GM18498 (cell line): Measurements from ENCODE around the gene TNP2.
"Not testable (repeated sequence)": the region's sequence is repeated elsewhere in the genome, so short reads cannot be mapped to it uniquely, and the experiment has no call there.

ENCODE experiments used
- ATAC-seq: cut with Tn5 transposase; IDR thresholded peaks from one replicate; pipeline ENCODE4 v1.9.1; 2021; ENCODE audit warnings: mild to moderate bottlenecking, moderate library complexity; ENCODE audit not compliant: unreplicated experiment

TNP2 gene

GRCh38 chr16:11225677-11226549, 43.2 kb downstream of the TNP2 start:
- peak; percentile 6 for ATAC-seq

GRCh38 chr16:11224894-11225676, 44.0 kb downstream of the TNP2 start:
- ATAC-seq, result peak; percentile 85

GRCh38 chr16:11224096-11224893, 44.8 kb downstream of the TNP2 start:
- peak; percentile 31 for ATAC-seq

GRCh38 chr16:11220507-11220906, 48.6 kb downstream of the TNP2 start:
- ATAC-seq, result not testable (repeated sequence)

- ATAC-seq, result no peak
Measured at GRCh38 chr16:11219178-11219577, 49.9 kb downstream of the TNP2 start.

GRCh38 chr16:11218604-11218962, 50.5 kb downstream of the TNP2 start:
- ATAC-seq, result no peak
